ENCODE results near the gene SAE1. TPM values are rescaled to one million over a fixed set of nuclear protein-coding genes. Genes with fewer than 3 reads are reported as not detected.
"Not testable (repeated sequence)": the region's sequence is repeated elsewhere in the genome, so short reads cannot be mapped to it uniquely, and the experiment has no call there.

Gene SAE1
- 251 and 272 TPM in 2 replicates for total RNA-seq (2014; rRNA removed; shearing (Covaris generic))

GRCh38 chr19:47130589-47131227 is at the start of gene SAE1:
TSS of gene SAE1 (plus strand) at chr19:47130835. CDS start at chr19:47130931, 96 bp downstream.
- DNase-seq (ENCODE audit: low read depth): peak; percentile 99

GRCh38 chr19:47081095-47081494 is 49.5 kb upstream of the SAE1 start:
- no peak for DNase-seq (ENCODE audit: low read depth)

- DNase-seq (ENCODE audit: low read depth): no peak
These were observed 48.1 kb upstream of the SAE1 start for GRCh38 chr19:47082493-47082892.

- no peak for DNase-seq (ENCODE audit: low read depth)
These were observed 45.7 kb upstream of the SAE1 start for GRCh38 chr19:47084879-47085439.

- DNase-seq (ENCODE audit: low read depth): no peak
These were observed 44.4 kb upstream of the SAE1 start for GRCh38 chr19:47086280-47086679.

- DNase-seq (ENCODE audit: low read depth): no peak
These were observed 40.8 kb upstream of the SAE1 start for GRCh38 chr19:47089767-47090350.

- no peak for DNase-seq (ENCODE audit: low read depth)
These were observed 37.4 kb upstream of the SAE1 start for GRCh38 chr19:47093254-47093653.

GRCh38 chr19:47093841-47094240 is 36.8 kb upstream of the SAE1 start:
- DNase-seq (ENCODE audit: low read depth): no peak

- peak; percentile 37 for DNase-seq (ENCODE audit: low read depth)
These were observed 35.8 kb upstream of the SAE1 start for GRCh38 chr19:47094557-47095475.

- DNase-seq (ENCODE audit: low read depth): peak; percentile 88
These were observed 35.0 kb upstream of the SAE1 start for GRCh38 chr19:47095476-47096099.

GRCh38 chr19:47096100-47096704 is 34.4 kb upstream of the SAE1 start:
- DNase-seq (ENCODE audit: low read depth): peak; percentile 79

GRCh38 chr19:47096721-47097120 is 33.9 kb upstream of the SAE1 start:
- no peak for DNase-seq (ENCODE audit: low read depth)

GRCh38 chr19:47097396-47098201 is 33.0 kb upstream of the SAE1 start:
- peak; percentile 63 for DNase-seq (ENCODE audit: low read depth)

GRCh38 chr19:47098608-47099007 is 32.0 kb upstream of the SAE1 start:
- no peak for DNase-seq (ENCODE audit: low read depth)

- no peak for DNase-seq (ENCODE audit: low read depth)
These were observed 31.0 kb upstream of the SAE1 start for GRCh38 chr19:47099576-47100050.

GRCh38 chr19:47100290-47100689 is 30.3 kb upstream of the SAE1 start:
- no peak for DNase-seq (ENCODE audit: low read depth)

GRCh38 chr19:47101116-47101515 is 29.5 kb upstream of the SAE1 start:
- DNase-seq (ENCODE audit: low read depth): not testable (repeated sequence)

GRCh38 chr19:47102346-47103060 is 28.1 kb upstream of the SAE1 start:
- no peak for DNase-seq (ENCODE audit: low read depth)

- no peak for DNase-seq (ENCODE audit: low read depth)
These were observed 26.0 kb upstream of the SAE1 start for GRCh38 chr19:47104680-47105079.

GRCh38 chr19:47105874-47106273 is 24.8 kb upstream of the SAE1 start:
- DNase-seq (ENCODE audit: low read depth): no peak

Data from RPMI7951 (cell line).